ENCODE measurements around the gene DECR2. TPM values are rescaled to one million over a fixed set of nuclear protein-coding genes. Genes with fewer than 3 reads are reported as not detected.
A peak's percentile ranks its signal among the peaks of the same experiment; 100 is the strongest.
"Not testable (repeated sequence)": the region's sequence is repeated elsewhere in the genome, so short reads cannot be mapped to it uniquely, and the experiment has no call there.

The DECR2 gene
- total and polyA plus RNA-seq, 9 of the 15 experiments (the other 6 are each of a cell fraction or from before 2014, with no cell fraction given) = 1.0 to 31.9 (median 10.3) TPM

GRCh38 chr16:362702-362999 lies 39.0 kb upstream of the DECR2 start:
- H3K4me2 ChIP-seq (ENCODE audit: insufficient read depth, low read length); H4K20me1 ChIP-seq (replicated peaks; ENCODE audit: control insufficient read depth, insufficient read depth, low read length); ATAC-seq; BruUV-seq (replicated peaks); FAIRE-seq; intact Hi-C loops (cut with micrococcal nuclease); in situ Hi-C loops (cut with MboI); H3K27me3 ChIP-seq (ENCODE audit: control insufficient read depth in 2 of 2, insufficient read depth in 2 of 2, low read length in 2 of 2); H3K27ac ChIP-seq (ENCODE audit: extremely low read depth, low read depth, low read length); H3K79me2 ChIP-seq (ENCODE audit: control insufficient read depth, insufficient read depth, low read length); H3K9me1 ChIP-seq (ENCODE audit: control insufficient read depth, insufficient read depth, low read length); H3K4me3 ChIP-seq; H2AFZ ChIP-seq (ENCODE audit: low read depth, low read length); H3K9me3 ChIP-seq (replicated peaks; ENCODE audit: control insufficient read depth, insufficient read depth, low read depth, low read length); DNase-seq (ENCODE audit: extremely low read depth in 1 of 4, low spot score in 3 of 4): not testable (repeated sequence)
- Histone ChIP-seq H3K36me3 (ENCODE audit: control insufficient read depth, insufficient read depth, low read length) (peaks cover 18% of the 10 kb centered on the region; the same call in 2 of the 3 replicates), H3K9ac (ENCODE audit: insufficient read depth in 1 of 2, low read depth in 2 of 2, low read length in 2 of 2) (peak overlapping the region in 1 of 2 experiments; percentile 77; a peak in 2 of 4 replicates), H3K4me1 (replicated peaks in 1 of 2; ENCODE audit: control insufficient read depth in 2 of 2, insufficient read depth in 2 of 2, low read length in 2 of 2) (peaks cover 6 to 80% of the 10 kb centered on the region in 2 experiments; a peak in 4 of 5 replicates)
- 72% methylated on average over 7 of the region's 24 CpGs for WGBS (ENCODE audit: insufficient coverage, low coverage, missing lambda C conversion rate)
- ChIA-PET POLR2A (interaction anchor here (0.6 to 1.6 kb wide), 6 partner anchors 8 to 321 kb away, joined by 3 to 4 read pairs (median 4); partner anchors contain the start of genes JMJD8 and MRPL28), CTCF (ENCODE audit: low intra/inter-chr PET ratio) (interaction anchor here (0.9 to 1.0 kb wide), 2 partner anchors 256 to 297 kb away, joined by 3 to 8 read pairs; no protein-coding TSS in a partner anchor)

- Histone ChIP-seq H3K4me3 (no peak overlapping the region), H2AFZ (ENCODE audit: low read depth, low read length) (no peak overlapping the region), H3K27me3 (ENCODE audit: control insufficient read depth in 2 of 2, insufficient read depth in 2 of 2, low read length in 2 of 2) (no peaks in the 10 kb centered on the region), H3K79me2 (ENCODE audit: control insufficient read depth, insufficient read depth, low read length) (no peaks in the 10 kb centered on the region), H3K9ac (ENCODE audit: insufficient read depth in 1 of 2, low read depth in 2 of 2, low read length in 2 of 2) (peak overlapping the region in 1 of 2 experiments; percentile 74; a peak in 2 of 4 replicates), H3K27ac (ENCODE audit: extremely low read depth, low read depth, low read length) (no peak overlapping the region), H3K9me1 (ENCODE audit: control insufficient read depth, insufficient read depth, low read length) (peaks cover 4% of the 10 kb centered on the region), H3K4me1 (replicated peaks in 1 of 2; ENCODE audit: control insufficient read depth in 2 of 2, insufficient read depth in 2 of 2, low read length in 2 of 2) (peaks cover 6 to 79% of the 10 kb centered on the region in 2 experiments; a peak in 4 of 5 replicates), H3K9me3 (replicated peaks; ENCODE audit: control insufficient read depth, insufficient read depth, low read depth, low read length) (no peaks in the 10 kb centered on the region), H3K4me2 (ENCODE audit: insufficient read depth, low read length) (no peak overlapping the region), H3K36me3 (ENCODE audit: control insufficient read depth, insufficient read depth, low read length) (peaks cover 24% of the 10 kb centered on the region; the same call in 2 of the 3 replicates), H4K20me1 (replicated peaks; ENCODE audit: control insufficient read depth, insufficient read depth, low read length) (no peaks in the 10 kb centered on the region)
- WGBS (ENCODE audit: insufficient coverage, low coverage, missing lambda C conversion rate) = 33% methylated on average over 12 of the region's 20 CpGs
- ChIA-PET CTCF (ENCODE audit: low intra/inter-chr PET ratio) (interaction anchor here (0.9 to 1.0 kb wide), 2 partner anchors 256 to 297 kb away, joined by 3 to 8 read pairs; no protein-coding TSS in a partner anchor), POLR2A (interaction anchor here (0.6 to 1.6 kb wide), 6 partner anchors 9 to 321 kb away, joined by 3 to 4 read pairs (median 4); partner anchors contain the start of gene JMJD8)
- BruUV-seq (replicated peaks) = no TSS peak
- intact Hi-C loops (cut with micrococcal nuclease) (no loop called here), in situ Hi-C loops (cut with MboI) (no loop called here)
- FAIRE-seq = no peak
- peak; percentile 7; the same call in 1 of the 3 replicates for ATAC-seq
- no peak for DNase-seq (ENCODE audit: extremely low read depth in 1 of 4, low spot score in 3 of 4)
- no peak for TF ChIP-seq RBM34 (IDR thresholded peaks at IDR 0.05; ENCODE audit: borderline replicate concordance, insufficient read depth, low read length)
- TF ChIP-seq ZNF778 (CRISPR knock-in tag; IDR thresholded peaks at IDR 0.05) = no peak
- TF ChIP-seq RAD51 (IDR thresholded peaks at IDR 0.05; ENCODE audit: borderline replicate concordance, low read depth) = no peak
- no peak for TF ChIP-seq RB1 (IDR thresholded peaks at IDR 0.05; ENCODE audit: low read depth)
- TF ChIP-seq ZNF324 (CRISPR knock-in tag; IDR thresholded peaks at IDR 0.05) = no peak
- no peak for TF ChIP-seq ZNF507 (tag; conservative IDR thresholded peaks at IDR 0.05)
- no peak for TF ChIP-seq CHAMP1 (IDR thresholded peaks at IDR 0.05)
- no peak for TF ChIP-seq ZSCAN29 (IDR thresholded peaks at IDR 0.05)
- TF ChIP-seq KAT7 (CRISPR knock-in tag; IDR thresholded peaks at IDR 0.05; ENCODE audit: borderline replicate concordance) = no peak
- TF ChIP-seq ZNF589 (CRISPR knock-in tag; IDR thresholded peaks at IDR 0.05; ENCODE audit: low read depth) = no peak
- TF ChIP-seq ILK (tag; IDR thresholded peaks at IDR 0.05; ENCODE audit: borderline replicate concordance, low read depth) = no peak
- no peak for TF ChIP-seq ZFX (CRISPR knock-in tag; IDR thresholded peaks at IDR 0.05)
Observed at GRCh38 chr16:363110-363765, 38.4 kb upstream of the DECR2 start.

Measured in K562 (cell line).